HL-60 (cell line): ENCODE data around the gene ADAMTS4.

Source experiments
- DNase-seq, 2 experiments: peaks; one replicate each; pipeline ENCODE4 v3.0.0-alpha.2; 2010 to 2020; ENCODE audit warnings: low read depth in 1 of 2, low spot score in 1 of 2
- H3K27ac ChIP-seq: fragments of 250-450 bp; sonication (Bioruptor Pico); replicated peaks from 2 replicates; pipeline ENCODE4 v1.5.1; 2020; ENCODE audit warnings: mild to moderate bottlenecking, moderate library complexity
- H3K27me3 ChIP-seq: fragments of 250-450 bp; sonication (Bioruptor Pico); 2 replicates; pipeline ENCODE4 v1.5.1; 2021; ENCODE audit warnings: mild to moderate bottlenecking, moderate library complexity; ENCODE audit not compliant: insufficient read depth, poor library complexity, severe bottlenecking
- H3K4me3 ChIP-seq: replicated peaks from 2 replicates; pipeline ENCODE4 v1.5.1; 2011; ENCODE audit warnings: mild to moderate bottlenecking, control low read depth, low read length; ENCODE audit not compliant: insufficient read depth
- GABPA ChIP-seq: IDR thresholded peaks from 2 replicates; pipeline ENCODE4 v1.6.1; 2012; ENCODE audit warnings: low read depth
- POLR2AphosphoS5 ChIP-seq: IDR thresholded peaks from 2 replicates; pipeline ENCODE4 v1.6.1; 2012; ENCODE audit warnings: low read depth
- REST ChIP-seq: IDR thresholded peaks from 2 replicates; pipeline ENCODE4 v1.6.1; 2012; ENCODE audit warnings: low read depth; ENCODE audit not compliant: insufficient replicate concordance
- SPI1 ChIP-seq: IDR thresholded peaks from 2 replicates; pipeline ENCODE4 v1.6.1; 2012; ENCODE audit warnings: low read depth, mild to moderate bottlenecking, borderline replicate concordance
- TF ChIP-seq, protein P1 (sequence below): IDR thresholded peaks from one replicate; pipeline ENCODE4 v1.5.1; 2011; ENCODE audit warnings: low read length, control low read depth, inconsistent platforms; ENCODE audit not compliant: insufficient read depth

Gene ADAMTS4

DNA sequence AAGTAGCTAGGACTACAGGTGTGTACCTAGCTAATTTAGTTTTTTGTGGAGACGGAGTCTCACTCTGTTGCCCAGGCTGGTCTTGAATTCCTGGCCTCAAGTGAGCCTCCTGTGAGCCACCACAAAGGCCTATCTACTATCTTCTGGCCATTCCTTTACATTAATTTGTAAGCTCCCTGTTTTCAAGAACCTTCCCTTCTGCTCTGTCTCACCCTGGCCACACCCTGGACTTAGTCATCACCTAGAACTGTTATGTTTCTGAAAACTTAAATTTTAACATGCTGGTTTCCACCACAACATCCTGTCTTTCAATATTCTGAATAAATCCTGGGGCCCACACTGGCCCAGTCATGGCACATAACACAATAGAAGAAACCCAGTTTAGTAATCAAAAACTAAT, 16.6 kb downstream of the ADAMTS4 start:
- H3K27ac ChIP-seq = no peak overlapping the region
- no peak for DNase-seq
- no peak overlapping the region for H3K4me3 ChIP-seq
- H3K27me3 ChIP-seq = no peaks in the 10 kb centered on the region
- no peak for TF ChIP-seq POLR2AphosphoS5

- Histone ChIP-seq H3K27me3 (no peaks in the 10 kb centered on the region), H3K4me3 (no peak overlapping the region), H3K27ac (no peak overlapping the region)
- TF ChIP-seq, protein P1, sequence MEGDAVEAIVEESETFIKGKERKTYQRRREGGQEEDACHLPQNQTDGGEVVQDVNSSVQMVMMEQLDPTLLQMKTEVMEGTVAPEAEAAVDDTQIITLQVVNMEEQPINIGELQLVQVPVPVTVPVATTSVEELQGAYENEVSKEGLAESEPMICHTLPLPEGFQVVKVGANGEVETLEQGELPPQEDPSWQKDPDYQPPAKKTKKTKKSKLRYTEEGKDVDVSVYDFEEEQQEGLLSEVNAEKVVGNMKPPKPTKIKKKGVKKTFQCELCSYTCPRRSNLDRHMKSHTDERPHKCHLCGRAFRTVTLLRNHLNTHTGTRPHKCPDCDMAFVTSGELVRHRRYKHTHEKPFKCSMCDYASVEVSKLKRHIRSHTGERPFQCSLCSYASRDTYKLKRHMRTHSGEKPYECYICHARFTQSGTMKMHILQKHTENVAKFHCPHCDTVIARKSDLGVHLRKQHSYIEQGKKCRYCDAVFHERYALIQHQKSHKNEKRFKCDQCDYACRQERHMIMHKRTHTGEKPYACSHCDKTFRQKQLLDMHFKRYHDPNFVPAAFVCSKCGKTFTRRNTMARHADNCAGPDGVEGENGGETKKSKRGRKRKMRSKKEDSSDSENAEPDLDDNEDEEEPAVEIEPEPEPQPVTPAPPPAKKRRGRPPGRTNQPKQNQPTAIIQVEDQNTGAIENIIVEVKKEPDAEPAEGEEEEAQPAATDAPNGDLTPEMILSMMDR = peak; percentile 8
- TF ChIP-seq GABPA (no peak), REST (no peak), POLR2AphosphoS5 (no peak)
- DNase-seq = no peak
These were observed 18.2 kb downstream of the ADAMTS4 start for GRCh38 chr1:161180639-161181038.

GRCh38 chr1:161179698-161180097, 19.2 kb downstream of the ADAMTS4 start:
- DNase-seq = no peak
- Histone ChIP-seq H3K27ac (no peak overlapping the region), H3K27me3 (no peaks in the 10 kb centered on the region), H3K4me3 (no peak overlapping the region)
- TF ChIP-seq POLR2AphosphoS5 (no peak), REST (no peak), GABPA (no peak), SPI1 (no peak)
- TF ChIP-seq, protein P1 = no peak

DNA sequence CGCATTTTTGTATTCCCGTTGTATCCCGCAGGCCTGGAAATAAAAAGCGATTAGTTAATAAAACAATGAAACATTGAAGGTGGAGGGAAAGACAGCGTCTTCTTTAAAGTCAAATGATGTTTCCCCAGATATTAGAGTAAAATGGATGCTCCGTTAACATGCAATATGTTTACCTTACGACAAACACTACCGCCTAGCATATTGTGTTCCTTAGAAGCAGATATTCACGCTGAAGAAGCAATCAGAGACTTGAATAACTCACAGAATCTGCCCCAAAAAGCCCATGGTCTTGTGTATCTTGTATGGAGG, 21.0 kb downstream of the ADAMTS4 start:
- no peak for DNase-seq
- H3K27me3 ChIP-seq = no peaks in the 10 kb centered on the region
- H3K27ac ChIP-seq = peak overlapping the region; percentile 73
- TF ChIP-seq, protein P1 = no peak
- no peak for TF ChIP-seq REST
- TF ChIP-seq SPI1 = no peak
- TF ChIP-seq GABPA = no peak
- TF ChIP-seq POLR2AphosphoS5 = no peak
- H3K4me3 ChIP-seq = peak overlapping the region; percentile 86
